Measurements from ENCODE around the gene SEC14L1.

The SEC14L1 gene

GRCh38 chr17:77257596-77258458 is 117.1 kb downstream of the SEC14L1 start:
- ATAC-seq (ENCODE audit: low read depth) (no peak), DNase-seq (ENCODE audit: low spot score) (no peak)
- no peaks in the 10 kb centered on the region for H3K9me3 ChIP-seq (ENCODE audit: severe bottlenecking)
- H3K27me3 ChIP-seq (ENCODE audit: insufficient read depth, poor library complexity, severe bottlenecking) = no peaks in the 10 kb centered on the region
- TF ChIP-seq CTCF (IDR thresholded peaks at IDR 0.05; ENCODE audit: poor library complexity, severe bottlenecking) = no peak
- no peak overlapping the region for H3K4me3 ChIP-seq (ENCODE audit: severe bottlenecking)
- peaks cover 29% of the 10 kb centered on the region for H3K4me1 ChIP-seq (ENCODE audit: insufficient read depth, poor library complexity, severe bottlenecking)
- H3K36me3 ChIP-seq (ENCODE audit: low read depth) = no peaks in the 10 kb centered on the region
- no peak overlapping the region for H3K27ac ChIP-seq (ENCODE audit: poor library complexity, severe bottlenecking)

- no peaks in the 10 kb centered on the region for H3K36me3 ChIP-seq (ENCODE audit: low read depth)
- H3K27me3 ChIP-seq (ENCODE audit: insufficient read depth, poor library complexity, severe bottlenecking) = no peaks in the 10 kb centered on the region
- H3K4me3 ChIP-seq (ENCODE audit: severe bottlenecking) = no peak overlapping the region
- H3K9me3 ChIP-seq (ENCODE audit: severe bottlenecking) = no peaks in the 10 kb centered on the region
- DNase-seq (ENCODE audit: low spot score) (no peak), ATAC-seq (ENCODE audit: low read depth) (no peak)
- no peak overlapping the region for H3K27ac ChIP-seq (ENCODE audit: poor library complexity, severe bottlenecking)
- TF ChIP-seq CTCF (IDR thresholded peaks at IDR 0.05; ENCODE audit: poor library complexity, severe bottlenecking) = no peak
- H3K4me1 ChIP-seq (ENCODE audit: insufficient read depth, poor library complexity, severe bottlenecking) = peaks cover 25% of the 10 kb centered on the region
Observed at GRCh38 chr17:77258638-77259037, 117.9 kb downstream of the SEC14L1 start.

DNA sequence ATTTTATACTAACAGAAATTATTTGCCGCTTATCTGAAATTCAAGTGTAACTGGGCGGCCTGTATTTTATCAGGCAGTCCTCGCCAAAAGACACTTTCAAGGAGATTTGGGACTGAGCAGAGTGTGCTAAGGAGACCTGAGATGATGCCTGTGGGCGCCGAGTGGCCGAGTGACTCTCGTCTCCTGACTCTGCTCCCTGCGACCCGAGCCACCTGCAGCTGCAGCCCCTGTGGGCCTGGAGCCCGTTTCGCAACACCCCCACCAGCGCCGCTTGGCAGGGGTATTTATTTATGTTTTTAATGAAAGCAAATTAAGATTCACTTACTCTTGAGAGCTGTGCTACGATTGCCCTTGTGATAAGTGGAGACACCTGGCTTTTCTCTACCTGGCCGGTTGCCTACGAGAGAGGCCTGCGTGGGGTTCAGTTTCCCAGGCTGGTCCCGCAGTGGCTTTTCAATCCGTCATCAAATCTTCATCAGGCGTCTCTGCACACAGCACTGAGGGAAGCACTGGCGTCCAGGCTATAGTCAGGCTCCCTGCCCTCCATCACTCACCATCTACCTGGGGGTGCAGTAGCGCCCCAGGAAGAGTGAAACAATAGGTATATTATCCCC is 124.0 kb downstream of the SEC14L1 start:
- Histone ChIP-seq H3K4me3 (ENCODE audit: severe bottlenecking) (no peak overlapping the region), H3K36me3 (ENCODE audit: low read depth) (no peaks in the 10 kb centered on the region), H3K9me3 (ENCODE audit: severe bottlenecking) (no peaks in the 10 kb centered on the region), H3K27me3 (ENCODE audit: insufficient read depth, poor library complexity, severe bottlenecking) (no peaks in the 10 kb centered on the region), H3K27ac (ENCODE audit: poor library complexity, severe bottlenecking) (no peak overlapping the region), H3K4me1 (ENCODE audit: insufficient read depth, poor library complexity, severe bottlenecking) (peaks cover 11% of the 10 kb centered on the region)
- TF ChIP-seq CTCF (IDR thresholded peaks at IDR 0.05; ENCODE audit: poor library complexity, severe bottlenecking) = no peak
- no peak for ATAC-seq (ENCODE audit: low read depth)
- DNase-seq (ENCODE audit: low spot score) = no peak

- H3K27ac ChIP-seq (ENCODE audit: poor library complexity, severe bottlenecking) = no peak overlapping the region
- H3K4me1 ChIP-seq (ENCODE audit: insufficient read depth, poor library complexity, severe bottlenecking) = peaks cover 15% of the 10 kb centered on the region
- no peak overlapping the region for H3K4me3 ChIP-seq (ENCODE audit: severe bottlenecking)
- ATAC-seq (ENCODE audit: low read depth) = no peak
- no peaks in the 10 kb centered on the region for H3K27me3 ChIP-seq (ENCODE audit: insufficient read depth, poor library complexity, severe bottlenecking)
- no peaks in the 10 kb centered on the region for H3K9me3 ChIP-seq (ENCODE audit: severe bottlenecking)
- TF ChIP-seq CTCF (IDR thresholded peaks at IDR 0.05; ENCODE audit: poor library complexity, severe bottlenecking) = no peak
- DNase-seq (ENCODE audit: low spot score) = no peak
- H3K36me3 ChIP-seq (ENCODE audit: low read depth) = no peaks in the 10 kb centered on the region
Observed at GRCh38 chr17:77266213-77266612, 125.4 kb downstream of the SEC14L1 start.
